H1 (cell line): ENCODE results near the gene OR52E5. TPM values are rescaled to one million over a fixed set of nuclear protein-coding genes. Genes with fewer than 3 reads are reported as not detected.

Source experiments
- CTCF ChIA-PET: fragments of 300-600 bp; sonication (Branson Sonifier 250); formaldehyde crosslinking; loops from one replicate; lab custom pipeline; 2021; ENCODE audit not compliant: partially characterized antibody; lab: Charles Lee
- POLR2A ChIA-PET: fragments of 300-600 bp; sonication (Branson Sonifier 250); formaldehyde crosslinking; loops from one replicate; lab custom pipeline; 2021; ENCODE audit warnings: inconsistent platforms; ENCODE audit not compliant: partially characterized antibody; lab: Charles Lee
- DNase-seq, 2 experiments: peaks; one replicate each; pipeline versions ENCODE4 v3.0.0 to v3.0.0-alpha.2; 2010 to 2022; ENCODE audit warnings: low spot score in 2 of 2, low read depth in 1 of 2, mixed read lengths in 1 of 2
- FAIRE-seq: peaks from 2 replicates; lab custom pipeline; 2011; peaks lifted over from hg19 to GRCh38; lab: Jason Lieb, UNC
- H2AFZ ChIP-seq: 2 replicates; pipeline ENCODE4 v1.8.1; 2012; ENCODE audit warnings: low read length, inconsistent platforms
- H2AK5ac ChIP-seq: 2 replicates; pipeline ENCODE4 v1.6.1; 2013; ENCODE audit warnings: low read depth, low read length
- H2BK120ac ChIP-seq: replicated peaks from 2 replicates; pipeline ENCODE3; 2013; ENCODE audit warnings: low read depth, low read length, inconsistent platforms
- H2BK12ac ChIP-seq: 2 replicates; pipeline ENCODE4 v1.6.1; 2013; ENCODE audit warnings: low read depth, low read length
- H2BK15ac ChIP-seq: 2 replicates; pipeline ENCODE4 v1.6.1; 2013; ENCODE audit warnings: low read length
- H2BK20ac ChIP-seq: 2 replicates; pipeline ENCODE4 v1.6.1; 2013; ENCODE audit warnings: low read length
- H2BK5ac ChIP-seq: 2 replicates; pipeline ENCODE4 v1.6.1; 2013; ENCODE audit warnings: low read depth, low read length
- H3K14ac ChIP-seq: 2 replicates; pipeline ENCODE4 v1.6.1; 2013; ENCODE audit warnings: inconsistent platforms; ENCODE audit not compliant: insufficient read length
- H3K18ac ChIP-seq: 2 replicates; pipeline ENCODE4 v1.6.1; 2013; ENCODE audit warnings: low read length; ENCODE audit errors: extremely low read depth
- H3K23ac ChIP-seq: 2 replicates; pipeline ENCODE4 v1.6.1; 2013; ENCODE audit warnings: inconsistent platforms; ENCODE audit not compliant: insufficient read length
- H3K23me2 ChIP-seq: 2 replicates; pipeline ENCODE4 v1.6.1; 2013; ENCODE audit warnings: low read depth, low read length
- H3K27ac ChIP-seq: 2 replicates; pipeline ENCODE4 v1.6.1; 2011; ENCODE audit warnings: low read depth, low read length, inconsistent platforms
- H3K27me3 ChIP-seq, 4 experiments: replicated peaks in 1 of 4; 1 replicate in 1 of 4; 2 replicates in 3 of 4; pipeline versions ENCODE4 v1.6.1 to v1.8.1; 2011 to 2013; ENCODE audit warnings: low read length in 3 of 4, mild to moderate bottlenecking in 3 of 4, inconsistent platforms in 2 of 4, mixed read lengths in 2 of 4, moderate library complexity in 1 of 4; ENCODE audit not compliant: control insufficient read depth in 3 of 4, insufficient read depth in 3 of 4; ENCODE audit errors: extremely low read depth in 1 of 4
- H3K36me3 ChIP-seq, 4 experiments: 2 replicates each; pipeline versions ENCODE4 v1.6.1 to v1.8.1; 2011 to 2013; ENCODE audit warnings: mild to moderate bottlenecking in 4 of 4, low read length in 3 of 4, moderate library complexity in 2 of 4, control low read depth in 1 of 4, inconsistent platforms in 1 of 4; ENCODE audit not compliant: insufficient read depth in 4 of 4, control insufficient read depth in 2 of 4
- H3K4ac ChIP-seq: replicated peaks from 2 replicates; pipeline ENCODE3; 2013; ENCODE audit warnings: low read length, low read depth, mixed read lengths, inconsistent platforms; ENCODE audit not compliant: insufficient read length
- H3K4me1 ChIP-seq, 4 experiments: replicated peaks in 1 of 4; 1 replicate in 1 of 4; 2 replicates in 3 of 4; pipeline versions ENCODE4 v1.6.1 to v1.8.1; 2011 to 2013; ENCODE audit warnings: low read length in 3 of 4, inconsistent platforms in 2 of 4, mixed read lengths in 1 of 4; ENCODE audit not compliant: insufficient read depth in 4 of 4, control insufficient read depth in 3 of 4
- H3K4me2 ChIP-seq, 2 experiments: 2 replicates each; pipeline versions ENCODE4 v1.6.1 to v1.8.1; 2011 to 2013; ENCODE audit warnings: low read depth in 2 of 2, low read length in 2 of 2, control low read depth in 1 of 2, inconsistent platforms in 1 of 2, mild to moderate bottlenecking in 1 of 2; ENCODE audit not compliant: insufficient read depth in 1 of 2
- H3K4me3 ChIP-seq, 4 experiments: fragments of 200-600, 300-600 bp in 1 of 4; sonication (generic), shearing (Covaris generic), sonication (Bioruptor Twin) in 1 of 4; 2 replicates each; pipeline versions ENCODE4 v1.5.1 to v1.8.1; 2011 to 2016; ENCODE audit warnings: low read length in 4 of 4, low read depth in 3 of 4, control low read depth in 2 of 4, inconsistent platforms in 2 of 4, mild to moderate bottlenecking in 2 of 4, mixed read lengths in 1 of 4, moderate library complexity in 1 of 4; ENCODE audit not compliant: insufficient read depth in 2 of 4; ENCODE audit errors: extremely low read depth in 1 of 4
- H3K56ac ChIP-seq: replicated peaks from 2 replicates; pipeline ENCODE3; 2013; ENCODE audit warnings: low read depth, mild to moderate bottlenecking, mixed read lengths, low read length, inconsistent platforms; ENCODE audit not compliant: insufficient read length
- H3K79me1 ChIP-seq: 2 replicates; pipeline ENCODE4 v1.6.1; 2013; ENCODE audit warnings: low read depth, low read length, control low read depth
- H3K79me2 ChIP-seq, 2 experiments: 2 replicates each; pipeline versions ENCODE4 v1.6.1 to v1.8.1; 2012 to 2013; ENCODE audit warnings: low read length in 2 of 2, mild to moderate bottlenecking in 2 of 2, inconsistent platforms in 1 of 2; ENCODE audit not compliant: insufficient read depth in 2 of 2, control insufficient read depth in 1 of 2
- H3K9ac ChIP-seq, 4 experiments: replicated peaks in 1 of 4; 1 replicate in 1 of 4; 2 replicates in 3 of 4; pipeline versions ENCODE4 v1.6.1 to v1.8.1; 2011 to 2013; ENCODE audit warnings: low read depth in 3 of 4, low read length in 3 of 4, control low read depth in 2 of 4, mild to moderate bottlenecking in 2 of 4, moderate library complexity in 2 of 4, inconsistent platforms in 1 of 4; ENCODE audit errors: extremely low read depth in 1 of 4
- H3K9me3 ChIP-seq, 2 experiments: 2 replicates each; pipeline versions ENCODE4 v1.6.1 to v1.8.1; 2012 to 2013; ENCODE audit warnings: mild to moderate bottlenecking in 2 of 2, moderate library complexity in 2 of 2, control low read depth in 1 of 2, inconsistent platforms in 1 of 2, low read depth in 1 of 2, low read length in 1 of 2, mixed read lengths in 1 of 2; ENCODE audit not compliant: insufficient read depth in 2 of 2
- H4K20me1 ChIP-seq, 2 experiments: replicated peaks in 1 of 2; 2 replicates each; pipeline versions ENCODE3 to v1.8.1; 2011 to 2013; ENCODE audit warnings: inconsistent platforms in 2 of 2, low read length in 2 of 2, mild to moderate bottlenecking in 1 of 2; ENCODE audit not compliant: insufficient read depth in 2 of 2, control insufficient read depth in 1 of 2
- H4K5ac ChIP-seq: 2 replicates; pipeline ENCODE4 v1.6.1; 2013; ENCODE audit warnings: low read length, low read depth, mixed read lengths, inconsistent platforms; ENCODE audit not compliant: insufficient read length
- H4K8ac ChIP-seq: 2 replicates; pipeline ENCODE4 v1.8.0; 2013; ENCODE audit warnings: mild to moderate bottlenecking, moderate library complexity, low read length, inconsistent platforms; ENCODE audit not compliant: insufficient read depth; ENCODE audit errors: extremely low read depth
- H4K91ac ChIP-seq: replicated peaks from 2 replicates; pipeline ENCODE3; 2013; ENCODE audit warnings: low read length, mixed read lengths, inconsistent platforms; ENCODE audit not compliant: insufficient read length
- ASH2L ChIP-seq: fragments of 200-600, 300-600 bp; sonication (generic); IDR thresholded peaks from one replicate; pipeline ENCODE4 v1.7.1; 2017; ENCODE audit warnings: low read length
- ATF3 ChIP-seq: IDR thresholded peaks from 2 replicates; pipeline ENCODE4 v1.6.1; 2011; ENCODE audit warnings: low read depth, mild to moderate bottlenecking, low read length; ENCODE audit not compliant: insufficient read depth
- BACH1 ChIP-seq: IDR thresholded peaks from 2 replicates; pipeline ENCODE4 v1.6.1; 2012; ENCODE audit warnings: low read length, improper control_type of control experiment
- CTBP2 ChIP-seq: IDR thresholded peaks from 2 replicates; pipeline ENCODE4 v1.7.0; 2011; ENCODE audit warnings: borderline replicate concordance, mild to moderate bottlenecking, moderate library complexity, mixed read lengths, low read length; ENCODE audit not compliant: insufficient read depth, insufficient read length
- FOSL1 ChIP-seq: IDR thresholded peaks from 2 replicates; pipeline ENCODE4 v1.6.1; 2011; ENCODE audit warnings: mild to moderate bottlenecking, low read depth, low read length, moderate library complexity; ENCODE audit not compliant: insufficient read depth
- GABPA ChIP-seq: IDR thresholded peaks from 2 replicates; pipeline ENCODE4 v1.6.1; 2011; ENCODE audit warnings: mild to moderate bottlenecking, low read length, moderate library complexity, borderline replicate concordance; ENCODE audit not compliant: insufficient read depth
- GTF2F1 ChIP-seq: IDR thresholded peaks from 2 replicates; pipeline ENCODE4 v1.6.1; 2012; ENCODE audit warnings: low read depth, low read length, improper control_type of control experiment, borderline replicate concordance
- HDAC6 ChIP-seq: IDR thresholded peaks from one replicate; pipeline ENCODE4 v1.7.1; 2012; ENCODE audit warnings: low read depth, mild to moderate bottlenecking, inconsistent platforms, low read length, moderate library complexity
- KDM1A ChIP-seq: fragments of 200-600, 300-600 bp; sonication (generic); IDR thresholded peaks from 2 replicates; pipeline ENCODE4 v1.7.1; 2016; ENCODE audit warnings: mild to moderate bottlenecking, low read length, borderline replicate concordance
- MAX ChIP-seq: IDR thresholded peaks from 2 replicates; pipeline ENCODE4 v1.6.1; 2012; ENCODE audit warnings: inconsistent platforms
- NANOG ChIP-seq: IDR thresholded peaks from 2 replicates; pipeline ENCODE4 v1.6.1; 2011; ENCODE audit warnings: low read length, low read depth, mild to moderate bottlenecking, inconsistent platforms; ENCODE audit not compliant: insufficient read depth, poor library complexity, severe bottlenecking
- POU5F1 ChIP-seq: IDR thresholded peaks from 2 replicates; pipeline ENCODE4 v1.6.1; 2011; ENCODE audit warnings: low read depth, mild to moderate bottlenecking, low read length, moderate library complexity
- RBBP5 ChIP-seq: IDR thresholded peaks from 2 replicates; pipeline ENCODE4 v1.7.1; 2012; ENCODE audit warnings: low read depth, mild to moderate bottlenecking, inconsistent platforms, low read length, moderate library complexity, borderline replicate concordance
- SIRT6 ChIP-seq: IDR thresholded peaks from one replicate; pipeline ENCODE4 v1.7.1; 2012; ENCODE audit warnings: low read length, inconsistent platforms
- TEAD4 ChIP-seq: IDR thresholded peaks from 2 replicates; pipeline ENCODE4 v1.6.1; 2012; ENCODE audit warnings: low read depth, low read length, inconsistent platforms, mixed read lengths
- polyA plus RNA-seq, 7 experiments: library from polyadenylated mRNA; depleted of rRNA in 3 of 7; stranded (reverse) in 5 of 7; unstranded in 2 of 7; fragments of >200 nt in 5 of 7; fragments of 200-250 nt in 2 of 7; gene quantifications; 1 replicate in 5 of 7; 2 replicates in 1 of 7; 4 replicates in 1 of 7; pipeline versions ENCODE4 v1.2.1 to v1.2.3, GENCODE V29; 2011 to 2013; ENCODE audit warnings: missing spikeins in 2 of 7, mixed read lengths in 2 of 7
- total RNA-seq: library from RNA; stranded (reverse); fragmentation: NEBNext Ultra II Directional; extraction: Animal tissue kit (Norgen Biotek cat#: 25700); gene quantifications from 2 replicates; pipeline ENCODE4 v1.2.1, GENCODE V29; 2021

OR52E5 gene
- total and polyA plus RNA-seq, 2 of the 8 experiments (the other 6 are each of a cell fraction or from before 2014, with no cell fraction given) = not detected

- H2BK20ac ChIP-seq = no peak overlapping the region
- no peak overlapping the region for H2BK15ac ChIP-seq
- H3K27ac ChIP-seq = no peak overlapping the region
- H3K36me3 ChIP-seq = no peaks in the 10 kb centered on the region
- H3K18ac ChIP-seq = no peak overlapping the region
- FAIRE-seq (no peak), DNase-seq (no peak)
- H2AFZ ChIP-seq = no peak overlapping the region
- H3K79me2 ChIP-seq = no peaks in the 10 kb centered on the region
- H2BK5ac ChIP-seq = no peak overlapping the region
- no peak overlapping the region for H3K4ac ChIP-seq
- H2BK120ac ChIP-seq = no peak overlapping the region
- no peaks in the 10 kb centered on the region for H3K4me1 ChIP-seq
- no peak overlapping the region for H4K5ac ChIP-seq
- H3K4me3 ChIP-seq = no peak overlapping the region
- H3K9me3 ChIP-seq = peaks cover 0 to under 1% of the 10 kb centered on the region in 2 experiments; a peak in 2 of 4 replicates
- ChIA-PET POLR2A (no interaction called here), CTCF (interaction anchor here (1.3 to 1.4 kb wide), 2 partner anchors 16 to 335 kb away, joined by 3 to 4 read pairs; no protein-coding TSS in a partner anchor)
- H3K9ac ChIP-seq = no peak overlapping the region
- no peaks in the 10 kb centered on the region for H3K27me3 ChIP-seq
- no peaks in the 10 kb centered on the region for H3K79me1 ChIP-seq
- no peak overlapping the region for H3K56ac ChIP-seq
- no peaks in the 10 kb centered on the region for H3K23me2 ChIP-seq
- no peak overlapping the region for H3K14ac ChIP-seq
- no peaks in the 10 kb centered on the region for H4K20me1 ChIP-seq
- H2BK12ac ChIP-seq = no peak overlapping the region
- no peak overlapping the region for H4K91ac ChIP-seq
- H3K4me2 ChIP-seq = no peak overlapping the region
- no peak overlapping the region for H4K8ac ChIP-seq
- no peak overlapping the region for H2AK5ac ChIP-seq
- H3K23ac ChIP-seq = no peak overlapping the region
- no peak for TF ChIP-seq CTBP2
- no peak for TF ChIP-seq ASH2L
- TF ChIP-seq ATF3 = no peak
- TF ChIP-seq MAX = no peak
- TF ChIP-seq RBBP5 = no peak
- no peak for TF ChIP-seq NANOG
- no peak for TF ChIP-seq POU5F1
- no peak for TF ChIP-seq GABPA
- no peak for TF ChIP-seq FOSL1
- TF ChIP-seq GTF2F1 = no peak
- no peak for TF ChIP-seq BACH1
- no peak for TF ChIP-seq KDM1A
- TF ChIP-seq SIRT6 = no peak
- no peak for TF ChIP-seq TEAD4
- no peak for TF ChIP-seq HDAC6
These were observed 30.4 kb downstream of the OR52E5 start for GRCh38 chr11:5923427-5923776.
